GM18868 (cell line): ENCODE measurements around the gene MUSTN1.

Experiments used
- ATAC-seq: cut with Tn5 transposase; IDR thresholded peaks from one replicate; pipeline ENCODE4 v1.9.1; 2021; ENCODE audit warnings: mild to moderate bottlenecking, moderate library complexity; ENCODE audit not compliant: unreplicated experiment

The MUSTN1 gene

GRCh38 chr3:52854013-52854412 lies 19.2 kb upstream of the MUSTN1 start:
- ATAC-seq = no peak

GRCh38 chr3:52852419-52852818 lies 17.6 kb upstream of the MUSTN1 start:
- no peak for ATAC-seq

- no peak for ATAC-seq
These were observed 16.5 kb upstream of the MUSTN1 start for GRCh38 chr3:52851348-52851747.

GRCh38 chr3:52849656-52850055 lies 14.8 kb upstream of the MUSTN1 start:
- no peak for ATAC-seq

GRCh38 chr3:52848617-52849016 lies 13.8 kb upstream of the MUSTN1 start:
- ATAC-seq = no peak

- ATAC-seq = no peak
These were observed 12.9 kb upstream of the MUSTN1 start for GRCh38 chr3:52847726-52848125.

GRCh38 chr3:52847241-52847640 lies 12.4 kb upstream of the MUSTN1 start:
- no peak for ATAC-seq

- no peak for ATAC-seq
These were observed 11.7 kb upstream of the MUSTN1 start for GRCh38 chr3:52846432-52846965.

GRCh38 chr3:52845691-52846431 lies 11.0 kb upstream of the MUSTN1 start:
- no peak for ATAC-seq

- ATAC-seq = no peak
These were observed 10.3 kb upstream of the MUSTN1 start for GRCh38 chr3:52845157-52845556.

GRCh38 chr3:52844290-52844975 lies 9.6 kb upstream of the MUSTN1 start:
- no peak for ATAC-seq

GRCh38 chr3:52843881-52844280 lies 9.1 kb upstream of the MUSTN1 start:
- no peak for ATAC-seq

- ATAC-seq = no peak
These were observed 8.5 kb upstream of the MUSTN1 start for GRCh38 chr3:52843108-52843865.

GRCh38 chr3:52842424-52842823 lies 7.6 kb upstream of the MUSTN1 start:
- ATAC-seq = no peak

- ATAC-seq = no peak
These were observed 7.1 kb upstream of the MUSTN1 start for GRCh38 chr3:52841981-52842340.

- peak; percentile 86 for ATAC-seq
These were observed 6.6 kb upstream of the MUSTN1 start for GRCh38 chr3:52841211-52841980.

- no peak for ATAC-seq
These were observed 5.2 kb upstream of the MUSTN1 start for GRCh38 chr3:52839892-52840545.

GRCh38 chr3:52839268-52839575 lies 4.4 kb upstream of the MUSTN1 start:
- no peak for ATAC-seq

GRCh38 chr3:52838561-52839267 lies 3.9 kb upstream of the MUSTN1 start:
- no peak for ATAC-seq

GRCh38 chr3:52836986-52837385 lies 2.2 kb upstream of the MUSTN1 start:
- no peak for ATAC-seq
